HG03108 (cell line): ENCODE data around the gene BPIFB2.
"Not testable (repeated sequence)": the region's sequence is repeated elsewhere in the genome, so short reads cannot be mapped to it uniquely, and the experiment has no call there.

Experiments used
- ATAC-seq: cut with Tn5 transposase; IDR thresholded peaks from one replicate; pipeline ENCODE4 v1.9.1; 2021; ENCODE audit warnings: moderate library complexity; ENCODE audit not compliant: unreplicated experiment

Gene BPIFB2

GRCh38 chr20:33034901-33035492, 27.5 kb downstream of the BPIFB2 start:
- no peak for ATAC-seq

GRCh38 chr20:33037456-33037855, 30.0 kb downstream of the BPIFB2 start:
- ATAC-seq: no peak

- ATAC-seq: no peak
These were observed 30.7 kb downstream of the BPIFB2 start for GRCh38 chr20:33038243-33038642.

GRCh38 chr20:33042430-33042829, 34.9 kb downstream of the BPIFB2 start:
- no peak for ATAC-seq

GRCh38 chr20:33042983-33043730, 35.7 kb downstream of the BPIFB2 start:
- ATAC-seq: no peak

- no peak for ATAC-seq
These were observed 36.3 kb downstream of the BPIFB2 start for GRCh38 chr20:33043731-33044181.

- ATAC-seq: not testable (repeated sequence)
These were observed 37.7 kb downstream of the BPIFB2 start for GRCh38 chr20:33045129-33045721.

GRCh38 chr20:33046412-33046811, 38.9 kb downstream of the BPIFB2 start:
- ATAC-seq: no peak

GRCh38 chr20:33051333-33051732, 43.8 kb downstream of the BPIFB2 start:
- no peak for ATAC-seq

GRCh38 chr20:33053291-33054106, 46.0 kb downstream of the BPIFB2 start, which contains the start of gene BPIFB3:
Gene BPIFB3 (plus strand): TSS chr20:33053903. CDS start chr20:33055436, 1,533 bp downstream.
- ATAC-seq: no peak

GRCh38 chr20:33054381-33054780, 46.9 kb downstream of the BPIFB2 start:
- ATAC-seq: no peak

- ATAC-seq: no peak
These were observed 47.3 kb downstream of the BPIFB2 start for GRCh38 chr20:33054791-33055190.

- ATAC-seq: no peak
These were observed 51.6 kb downstream of the BPIFB2 start for GRCh38 chr20:33059136-33059535.

- ATAC-seq: no peak
These were observed 52.4 kb downstream of the BPIFB2 start for GRCh38 chr20:33059741-33060390.

GRCh38 chr20:33061658-33062028, 54.1 kb downstream of the BPIFB2 start:
- ATAC-seq: no peak

GRCh38 chr20:33062105-33062824, 54.8 kb downstream of the BPIFB2 start:
- ATAC-seq: no peak

GRCh38 chr20:33062825-33063149, 55.3 kb downstream of the BPIFB2 start:
- no peak for ATAC-seq

GRCh38 chr20:33063271-33063670, 55.8 kb downstream of the BPIFB2 start:
- no peak for ATAC-seq

GRCh38 chr20:33064572-33065287, 57.2 kb downstream of the BPIFB2 start:
- no peak for ATAC-seq

- no peak for ATAC-seq
These were observed 58.3 kb downstream of the BPIFB2 start for GRCh38 chr20:33065785-33066184.
